Measurements from ENCODE around the gene CABYR.

Gene CABYR

DNA sequence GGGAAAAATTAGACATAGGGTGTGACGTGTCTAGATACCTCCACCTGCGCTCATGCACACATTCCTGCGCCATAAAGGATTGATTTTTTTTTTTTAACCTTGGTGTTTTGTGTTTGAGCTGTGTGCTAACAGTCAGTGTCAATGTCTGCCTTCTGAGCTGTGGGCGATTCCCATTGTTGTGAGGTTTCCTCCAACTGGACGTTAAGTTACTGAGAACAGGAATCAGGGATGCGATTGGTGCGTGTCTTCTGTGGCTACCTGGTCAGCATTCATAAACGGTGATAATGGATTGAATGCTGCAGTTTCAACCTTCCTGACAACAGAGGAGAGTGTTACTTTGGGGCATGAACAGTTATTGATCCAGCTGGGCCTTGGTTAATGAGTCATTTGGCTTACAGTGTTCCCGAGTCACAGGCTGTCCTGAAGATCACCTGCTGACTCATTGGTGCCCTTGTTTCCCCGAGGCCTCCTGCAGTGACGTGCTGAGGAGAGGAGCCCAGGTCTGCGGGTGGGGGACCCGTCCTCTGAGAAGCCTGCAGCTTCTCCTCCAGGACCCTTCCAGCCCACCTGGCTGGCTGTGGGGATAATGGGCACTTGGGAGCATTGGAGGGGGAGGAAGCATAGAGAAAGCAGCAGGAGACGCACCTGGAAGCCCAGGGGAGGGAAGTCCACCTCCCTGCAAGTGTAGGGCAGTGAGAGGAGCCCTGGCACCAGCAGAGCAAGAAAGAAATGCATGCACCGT lies 25.8 kb upstream of the CABYR start:
- H2BK5ac ChIP-seq (ENCODE audit: low read length), result no peak overlapping the region
- no peak overlapping the region for H2BK15ac ChIP-seq (replicated peaks; ENCODE audit: low read depth)
- no peak overlapping the region for H2AK5ac ChIP-seq (ENCODE audit: low read length)
- H3K27ac ChIP-seq (ENCODE audit: low read depth, low read length), result no peak overlapping the region
- no peak overlapping the region for H3K9ac ChIP-seq (ENCODE audit: low read length)
- no peaks in the 10 kb centered on the region for H3K79me2 ChIP-seq (ENCODE audit: control insufficient read depth, insufficient read depth, low read length)
- no peaks in the 10 kb centered on the region for H3K4me1 ChIP-seq (ENCODE audit: control insufficient read depth, low read depth, low read length)
- no peak overlapping the region for H3K18ac ChIP-seq (ENCODE audit: low read length)
- H3K23ac ChIP-seq (ENCODE audit: low read length), result no peak overlapping the region
- H3K27me3 ChIP-seq (ENCODE audit: insufficient read depth, low read length, poor library complexity), result no peaks in the 10 kb centered on the region
- H3K4ac ChIP-seq (ENCODE audit: low read depth, low read length), result no peak overlapping the region
- peak; percentile 18 for DNase-seq
- no peak overlapping the region for H4K8ac ChIP-seq (ENCODE audit: low read depth, low read length)
- no peak overlapping the region for H2BK120ac ChIP-seq (ENCODE audit: low read depth, low read length)
- no peaks in the 10 kb centered on the region for H3K36me3 ChIP-seq (ENCODE audit: control insufficient read depth, insufficient read depth, low read length)
- H3K79me1 ChIP-seq (ENCODE audit: low read length), result no peaks in the 10 kb centered on the region
- no CpG with 5 or more reads among the region's 15 CpGs for WGBS (ENCODE audit: extremely low coverage, insufficient coverage, low lambda C conversion rate)
- no peak overlapping the region for H3K4me2 ChIP-seq (ENCODE audit: low read length)
- no peak overlapping the region for H3K4me3 ChIP-seq (ENCODE audit: low read length)
- no peak overlapping the region for H4K5ac ChIP-seq (ENCODE audit: low read length)
- H3K56ac ChIP-seq (ENCODE audit: low read length), result no peak overlapping the region

DNA sequence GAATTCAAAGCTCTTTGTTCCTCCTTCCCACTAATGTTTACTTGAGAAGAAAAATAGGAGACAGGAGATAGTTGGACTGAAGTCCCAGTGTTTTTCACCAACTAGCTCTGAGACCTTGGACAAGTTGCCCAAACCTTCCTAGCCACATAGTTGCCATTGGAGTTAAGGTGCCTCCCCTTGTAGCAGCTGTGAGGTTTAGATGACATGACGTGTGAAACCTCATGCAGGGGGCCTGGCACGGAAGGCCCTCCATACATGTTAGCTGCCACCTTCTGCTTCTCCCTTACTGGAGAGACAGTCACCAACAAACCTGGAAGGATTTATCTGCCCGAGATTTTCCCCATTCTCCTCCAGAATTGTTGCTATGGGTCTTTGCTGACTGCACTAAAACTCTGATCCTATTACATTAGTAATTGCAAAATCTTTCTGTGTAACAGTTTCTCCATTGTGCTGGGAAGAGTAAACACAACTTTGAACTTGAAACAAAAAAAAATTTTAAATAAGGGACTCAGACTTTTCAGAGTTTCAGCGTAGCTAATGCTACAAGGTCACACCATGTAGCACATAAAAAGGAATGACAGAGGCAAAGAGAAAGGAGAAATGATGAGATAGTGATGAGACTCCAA lies 23.8 kb upstream of the CABYR start:
- Histone ChIP-seq H2AK5ac (ENCODE audit: low read length) (no peak overlapping the region), H3K4me2 (ENCODE audit: low read length) (no peak overlapping the region), H3K27ac (ENCODE audit: low read depth, low read length) (no peak overlapping the region), H2BK15ac (replicated peaks; ENCODE audit: low read depth) (no peak overlapping the region), H2BK5ac (ENCODE audit: low read length) (no peak overlapping the region), H3K56ac (ENCODE audit: low read length) (no peak overlapping the region), H3K4me1 (ENCODE audit: control insufficient read depth, low read depth, low read length) (no peaks in the 10 kb centered on the region), H3K18ac (ENCODE audit: low read length) (no peak overlapping the region), H3K23ac (ENCODE audit: low read length) (no peak overlapping the region), H3K36me3 (ENCODE audit: control insufficient read depth, insufficient read depth, low read length) (no peaks in the 10 kb centered on the region), H3K79me2 (ENCODE audit: control insufficient read depth, insufficient read depth, low read length) (no peaks in the 10 kb centered on the region), H3K4me3 (ENCODE audit: low read length) (no peak overlapping the region), H3K4ac (ENCODE audit: low read depth, low read length) (no peak overlapping the region), H3K27me3 (ENCODE audit: insufficient read depth, low read length, poor library complexity) (no peaks in the 10 kb centered on the region), H3K9ac (ENCODE audit: low read length) (no peak overlapping the region), H4K8ac (ENCODE audit: low read depth, low read length) (no peak overlapping the region), H3K79me1 (ENCODE audit: low read length) (no peaks in the 10 kb centered on the region), H2BK120ac (ENCODE audit: low read depth, low read length) (no peak overlapping the region), H4K5ac (ENCODE audit: low read length) (no peak overlapping the region)
- DNase-seq, result no peak
- WGBS (ENCODE audit: extremely low coverage, insufficient coverage, low lambda C conversion rate), result no CpG with 5 or more reads among the region's 4 CpGs

DNA sequence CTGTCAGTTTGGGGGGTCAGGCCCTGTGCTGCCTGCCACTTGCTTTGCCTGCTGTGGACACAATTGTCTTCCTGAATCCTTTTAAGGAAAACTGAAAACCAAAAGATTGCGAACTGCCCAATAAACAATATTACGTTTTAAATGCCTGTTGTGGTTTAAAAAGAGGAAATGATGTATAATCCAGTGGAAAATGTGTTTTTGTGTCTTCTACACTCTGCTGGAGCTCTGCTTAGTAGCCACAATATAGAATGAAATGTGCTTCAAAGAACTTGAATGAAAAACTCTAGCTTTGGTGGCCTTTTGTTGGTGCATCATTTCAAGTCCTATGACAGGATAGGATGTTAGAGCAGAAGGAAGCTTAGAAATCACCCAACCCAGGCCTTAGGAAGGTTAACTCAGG lies 23.2 kb upstream of the CABYR start:
- no peak overlapping the region for H3K23ac ChIP-seq (ENCODE audit: low read length)
- H3K9ac ChIP-seq (ENCODE audit: low read length), result no peak overlapping the region
- WGBS (ENCODE audit: extremely low coverage, insufficient coverage, low lambda C conversion rate), result no CpG with 5 or more reads among the region's 2 CpGs
- no peak overlapping the region for H4K8ac ChIP-seq (ENCODE audit: low read depth, low read length)
- no peak overlapping the region for H3K27ac ChIP-seq (ENCODE audit: low read depth, low read length)
- no peak overlapping the region for H4K5ac ChIP-seq (ENCODE audit: low read length)
- H2AK5ac ChIP-seq (ENCODE audit: low read length), result no peak overlapping the region
- no peaks in the 10 kb centered on the region for H3K4me1 ChIP-seq (ENCODE audit: control insufficient read depth, low read depth, low read length)
- H3K36me3 ChIP-seq (ENCODE audit: control insufficient read depth, insufficient read depth, low read length), result no peaks in the 10 kb centered on the region
- no peak for DNase-seq
- H3K4me2 ChIP-seq (ENCODE audit: low read length), result no peak overlapping the region
- no peak overlapping the region for H3K56ac ChIP-seq (ENCODE audit: low read length)
- no peak overlapping the region for H2BK5ac ChIP-seq (ENCODE audit: low read length)
- H3K27me3 ChIP-seq (ENCODE audit: insufficient read depth, low read length, poor library complexity), result no peaks in the 10 kb centered on the region
- H2BK120ac ChIP-seq (ENCODE audit: low read depth, low read length), result no peak overlapping the region
- no peak overlapping the region for H3K4ac ChIP-seq (ENCODE audit: low read depth, low read length)
- H3K79me2 ChIP-seq (ENCODE audit: control insufficient read depth, insufficient read depth, low read length), result no peaks in the 10 kb centered on the region
- no peak overlapping the region for H3K18ac ChIP-seq (ENCODE audit: low read length)
- H3K4me3 ChIP-seq (ENCODE audit: low read length), result no peak overlapping the region
- H3K79me1 ChIP-seq (ENCODE audit: low read length), result no peaks in the 10 kb centered on the region
- no peak overlapping the region for H2BK15ac ChIP-seq (replicated peaks; ENCODE audit: low read depth)

DNA sequence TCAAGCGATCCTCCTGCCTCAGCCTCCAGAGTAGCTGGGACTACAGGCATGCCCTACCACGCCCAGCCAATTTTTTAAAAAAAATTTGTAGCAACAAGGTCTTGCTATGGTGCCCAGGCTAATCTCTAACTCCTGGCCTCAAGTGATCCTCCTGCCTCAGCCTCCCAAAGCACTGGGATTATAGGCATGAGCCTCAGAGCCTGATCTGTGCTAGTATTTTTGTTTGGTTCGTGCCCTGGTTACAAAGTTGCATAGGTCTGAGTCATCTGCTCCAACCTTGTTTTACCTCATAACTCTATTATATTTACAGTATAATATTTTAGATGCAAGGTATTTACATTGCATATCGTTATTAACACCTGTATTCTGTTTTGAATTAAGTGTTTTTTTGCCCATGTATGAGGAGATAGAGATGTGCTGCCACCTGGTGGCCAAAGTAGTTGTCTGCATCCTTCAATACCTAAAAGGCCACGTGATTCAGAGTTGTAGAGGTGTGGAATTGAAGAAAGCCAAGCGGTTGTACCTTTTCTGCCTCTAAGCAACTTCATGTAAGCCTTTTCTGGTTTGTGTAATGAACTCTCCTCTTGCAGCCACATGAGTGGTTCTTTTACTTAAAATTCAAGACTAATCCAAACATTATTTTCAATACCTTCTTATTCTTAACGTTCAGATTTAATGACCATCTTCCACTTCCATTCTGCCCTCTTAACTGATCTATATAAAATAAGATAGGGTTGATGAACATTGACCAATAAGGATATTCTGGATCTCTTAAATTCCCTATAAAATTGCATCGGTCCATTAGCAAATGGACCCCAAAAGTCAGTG lies 19.9 kb upstream of the CABYR start:
- Histone ChIP-seq H3K56ac (ENCODE audit: low read length) (no peak overlapping the region), H3K9ac (ENCODE audit: low read length) (no peak overlapping the region), H3K4me3 (ENCODE audit: low read length) (no peak overlapping the region), H3K4me2 (ENCODE audit: low read length) (no peak overlapping the region), H2BK120ac (ENCODE audit: low read depth, low read length) (no peak overlapping the region), H3K27ac (ENCODE audit: low read depth, low read length) (no peak overlapping the region), H2BK15ac (replicated peaks; ENCODE audit: low read depth) (no peak overlapping the region), H3K36me3 (ENCODE audit: control insufficient read depth, insufficient read depth, low read length) (no peaks in the 10 kb centered on the region), H4K8ac (ENCODE audit: low read depth, low read length) (no peak overlapping the region), H4K5ac (ENCODE audit: low read length) (no peak overlapping the region), H3K27me3 (ENCODE audit: insufficient read depth, low read length, poor library complexity) (no peaks in the 10 kb centered on the region), H2BK5ac (ENCODE audit: low read length) (no peak overlapping the region), H3K4ac (ENCODE audit: low read depth, low read length) (no peak overlapping the region), H3K79me1 (ENCODE audit: low read length) (no peaks in the 10 kb centered on the region), H2AK5ac (ENCODE audit: low read length) (no peak overlapping the region), H3K4me1 (ENCODE audit: control insufficient read depth, low read depth, low read length) (no peaks in the 10 kb centered on the region), H3K79me2 (ENCODE audit: control insufficient read depth, insufficient read depth, low read length) (no peaks in the 10 kb centered on the region), H3K18ac (ENCODE audit: low read length) (no peak overlapping the region), H3K23ac (ENCODE audit: low read length) (no peak overlapping the region)
- 100% methylated on average over 1 of the region's 8 CpGs for WGBS (ENCODE audit: extremely low coverage, insufficient coverage, low lambda C conversion rate)
- DNase-seq, result peak; percentile 76

DNA sequence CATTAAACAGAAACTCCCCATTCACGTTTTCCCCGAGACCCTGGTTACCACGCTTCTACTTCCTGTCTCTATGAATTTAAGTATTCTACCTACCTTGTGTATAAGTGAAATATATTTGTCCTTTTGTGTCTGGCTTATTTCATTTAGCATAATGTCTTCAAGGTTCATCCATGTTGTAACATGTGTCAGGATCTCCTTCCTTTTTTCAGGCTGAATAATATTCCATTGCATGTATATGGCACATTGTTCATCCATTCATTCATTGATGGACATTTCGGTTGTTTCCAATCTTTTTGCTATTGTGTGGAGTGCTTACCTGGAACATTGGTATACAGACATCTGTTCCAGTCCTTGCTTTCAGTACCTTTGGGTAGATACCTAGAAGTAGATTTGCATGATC lies 18.2 kb upstream of the CABYR start:
- Histone ChIP-seq H3K4ac (ENCODE audit: low read depth, low read length) (no peak overlapping the region), H3K27ac (ENCODE audit: low read depth, low read length) (no peak overlapping the region), H3K56ac (ENCODE audit: low read length) (no peak overlapping the region), H3K4me2 (ENCODE audit: low read length) (no peak overlapping the region), H3K79me2 (ENCODE audit: control insufficient read depth, insufficient read depth, low read length) (no peaks in the 10 kb centered on the region), H4K8ac (ENCODE audit: low read depth, low read length) (no peak overlapping the region), H4K5ac (ENCODE audit: low read length) (no peak overlapping the region), H3K36me3 (ENCODE audit: control insufficient read depth, insufficient read depth, low read length) (no peaks in the 10 kb centered on the region), H3K23ac (ENCODE audit: low read length) (no peak overlapping the region), H3K27me3 (ENCODE audit: insufficient read depth, low read length, poor library complexity) (no peaks in the 10 kb centered on the region), H3K4me1 (ENCODE audit: control insufficient read depth, low read depth, low read length) (no peaks in the 10 kb centered on the region), H2BK120ac (ENCODE audit: low read depth, low read length) (no peak overlapping the region), H3K4me3 (ENCODE audit: low read length) (no peak overlapping the region), H2BK15ac (replicated peaks; ENCODE audit: low read depth) (no peak overlapping the region), H3K9ac (ENCODE audit: low read length) (no peak overlapping the region), H3K79me1 (ENCODE audit: low read length) (no peaks in the 10 kb centered on the region), H2BK5ac (ENCODE audit: low read length) (no peak overlapping the region), H2AK5ac (ENCODE audit: low read length) (no peak overlapping the region), H3K18ac (ENCODE audit: low read length) (no peak overlapping the region)
- WGBS (ENCODE audit: extremely low coverage, insufficient coverage, low lambda C conversion rate), result no CpG with 5 or more reads among the region's 4 CpGs
- no peak for DNase-seq

All from mesendoderm (in vitro differentiated cells).